ENCODE measurements around the gene CORIN. TPM values are rescaled to one million over a fixed set of nuclear protein-coding genes. Genes with fewer than 3 reads are reported as not detected.

Gene CORIN
- total and polyA plus RNA-seq, 4 donors, result 0.02 to 0.23 (median 0.15) TPM

DNA sequence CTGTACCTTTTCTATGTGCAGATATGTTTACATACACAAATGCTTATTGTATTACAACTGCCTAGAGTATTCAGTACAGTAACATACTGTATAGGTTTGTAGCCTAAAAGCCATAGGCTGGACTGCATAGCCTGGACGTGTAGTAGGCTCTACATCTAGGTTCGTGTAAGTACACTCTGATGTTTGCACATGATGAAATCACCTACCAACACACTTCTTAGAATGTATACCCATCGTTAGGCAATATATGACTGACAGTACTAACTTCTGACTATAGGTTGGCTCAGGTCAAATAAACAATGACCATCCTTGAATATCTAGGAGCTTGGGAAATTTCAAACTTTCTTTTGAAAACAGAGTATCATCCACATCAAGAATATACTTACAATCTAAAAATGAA lies 139.0 kb downstream of the CORIN start:
- WGBS, result 74% methylated on average over 3 of the region's 3 CpGs
- no peak for TF ChIP-seq EGR1 (IDR thresholded peaks at IDR 0.05; ENCODE audit: low read depth in 2 of 2)
- TF ChIP-seq MAX (IDR thresholded peaks at IDR 0.05), result no peak
- TF ChIP-seq, protein P1, sequence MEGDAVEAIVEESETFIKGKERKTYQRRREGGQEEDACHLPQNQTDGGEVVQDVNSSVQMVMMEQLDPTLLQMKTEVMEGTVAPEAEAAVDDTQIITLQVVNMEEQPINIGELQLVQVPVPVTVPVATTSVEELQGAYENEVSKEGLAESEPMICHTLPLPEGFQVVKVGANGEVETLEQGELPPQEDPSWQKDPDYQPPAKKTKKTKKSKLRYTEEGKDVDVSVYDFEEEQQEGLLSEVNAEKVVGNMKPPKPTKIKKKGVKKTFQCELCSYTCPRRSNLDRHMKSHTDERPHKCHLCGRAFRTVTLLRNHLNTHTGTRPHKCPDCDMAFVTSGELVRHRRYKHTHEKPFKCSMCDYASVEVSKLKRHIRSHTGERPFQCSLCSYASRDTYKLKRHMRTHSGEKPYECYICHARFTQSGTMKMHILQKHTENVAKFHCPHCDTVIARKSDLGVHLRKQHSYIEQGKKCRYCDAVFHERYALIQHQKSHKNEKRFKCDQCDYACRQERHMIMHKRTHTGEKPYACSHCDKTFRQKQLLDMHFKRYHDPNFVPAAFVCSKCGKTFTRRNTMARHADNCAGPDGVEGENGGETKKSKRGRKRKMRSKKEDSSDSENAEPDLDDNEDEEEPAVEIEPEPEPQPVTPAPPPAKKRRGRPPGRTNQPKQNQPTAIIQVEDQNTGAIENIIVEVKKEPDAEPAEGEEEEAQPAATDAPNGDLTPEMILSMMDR (IDR thresholded peaks at IDR 0.05; ENCODE audit: low read depth, low read length, missing input control), result no peak
- TF ChIP-seq YY1 (IDR thresholded peaks at IDR 0.05), result no peak
- TF ChIP-seq, protein P2, sequence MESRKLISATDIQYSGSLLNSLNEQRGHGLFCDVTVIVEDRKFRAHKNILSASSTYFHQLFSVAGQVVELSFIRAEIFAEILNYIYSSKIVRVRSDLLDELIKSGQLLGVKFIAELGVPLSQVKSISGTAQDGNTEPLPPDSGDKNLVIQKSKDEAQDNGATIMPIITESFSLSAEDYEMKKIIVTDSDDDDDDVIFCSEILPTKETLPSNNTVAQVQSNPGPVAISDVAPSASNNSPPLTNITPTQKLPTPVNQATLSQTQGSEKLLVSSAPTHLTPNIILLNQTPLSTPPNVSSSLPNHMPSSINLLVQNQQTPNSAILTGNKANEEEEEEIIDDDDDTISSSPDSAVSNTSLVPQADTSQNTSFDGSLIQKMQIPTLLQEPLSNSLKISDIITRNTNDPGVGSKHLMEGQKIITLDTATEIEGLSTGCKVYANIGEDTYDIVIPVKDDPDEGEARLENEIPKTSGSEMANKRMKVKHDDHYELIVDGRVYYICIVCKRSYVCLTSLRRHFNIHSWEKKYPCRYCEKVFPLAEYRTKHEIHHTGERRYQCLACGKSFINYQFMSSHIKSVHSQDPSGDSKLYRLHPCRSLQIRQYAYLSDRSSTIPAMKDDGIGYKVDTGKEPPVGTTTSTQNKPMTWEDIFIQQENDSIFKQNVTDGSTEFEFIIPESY (IDR thresholded peaks at IDR 0.05), result no peak
- TF ChIP-seq JUND (IDR thresholded peaks at IDR 0.05), result no peak
- TF ChIP-seq RAD21 (IDR thresholded peaks at IDR 0.05), result no peak
- no peak for TF ChIP-seq REST (IDR thresholded peaks at IDR 0.05)
- TF ChIP-seq FOXA1 (IDR thresholded peaks at IDR 0.05), result no peak
- no peak for TF ChIP-seq TAF1 (conservative IDR thresholded peaks at IDR 0.05)
- no peak for TF ChIP-seq RXRA (IDR thresholded peaks at IDR 0.05)
- no peak for TF ChIP-seq FOXA2 (IDR thresholded peaks at IDR 0.05)
- TF ChIP-seq HNF4G (IDR thresholded peaks at IDR 0.05), result no peak
- no peak for TF ChIP-seq HNF4A (conservative IDR thresholded peaks at IDR 0.05)
- no peak for TF ChIP-seq SP1 (IDR thresholded peaks at IDR 0.05)
- TF ChIP-seq, protein P3, sequence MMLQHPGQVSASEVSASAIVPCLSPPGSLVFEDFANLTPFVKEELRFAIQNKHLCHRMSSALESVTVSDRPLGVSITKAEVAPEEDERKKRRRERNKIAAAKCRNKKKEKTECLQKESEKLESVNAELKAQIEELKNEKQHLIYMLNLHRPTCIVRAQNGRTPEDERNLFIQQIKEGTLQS (IDR thresholded peaks at IDR 0.05), result no peak
- TF ChIP-seq GABPA (IDR thresholded peaks at IDR 0.05 in 1 of 2, conservative IDR thresholded peaks at IDR 0.05 in 1 of 2), result no peak
- TF ChIP-seq NR2F2 (IDR thresholded peaks at IDR 0.05), result no peak
- DNase-seq (ENCODE audit: low spot score), result no peak

More for the DNA sequence above, 139.0 kb downstream of the CORIN start:
- H3K27me3 ChIP-seq (ENCODE audit: control insufficient read depth in 4 of 4, insufficient read depth in 4 of 4, low read length in 3 of 4), result no peaks in the 10 kb centered on the region
- H3K9me3 ChIP-seq (ENCODE audit: control insufficient read depth in 4 of 4, low read length in 3 of 4), result no peaks in the 10 kb centered on the region
- no peaks in the 10 kb centered on the region for H3K36me3 ChIP-seq (ENCODE audit: control insufficient read depth in 4 of 4, insufficient read depth in 3 of 4, low read depth in 1 of 4, low read length in 3 of 4)
- H3K27ac ChIP-seq (ENCODE audit: low read depth in 1 of 2, low read length in 2 of 2), result no peak overlapping the region
- H3K4me3 ChIP-seq (ENCODE audit: low read depth in 1 of 3, low read length in 3 of 3), result no peak overlapping the region
- no peak overlapping the region for H3K9ac ChIP-seq (ENCODE audit: low read depth in 1 of 2, low read length in 2 of 2)
- H3K4me1 ChIP-seq (ENCODE audit: control insufficient read depth in 4 of 4, insufficient read depth in 4 of 4, low read length in 3 of 4), result peaks cover 3 to 9% (median 6%) of the 10 kb centered on the region in 4 donors
